GM19099 (cell line): Measurements from ENCODE around the gene LIN7A.

Experiments
- POLR2A ChIP-seq: IDR thresholded peaks from 3 replicates; pipeline ENCODE4 v1.6.1; 2011; ENCODE audit warnings: low read depth; ENCODE audit not compliant: insufficient read length; ENCODE audit errors: extremely low read depth

Gene LIN7A

DNA sequence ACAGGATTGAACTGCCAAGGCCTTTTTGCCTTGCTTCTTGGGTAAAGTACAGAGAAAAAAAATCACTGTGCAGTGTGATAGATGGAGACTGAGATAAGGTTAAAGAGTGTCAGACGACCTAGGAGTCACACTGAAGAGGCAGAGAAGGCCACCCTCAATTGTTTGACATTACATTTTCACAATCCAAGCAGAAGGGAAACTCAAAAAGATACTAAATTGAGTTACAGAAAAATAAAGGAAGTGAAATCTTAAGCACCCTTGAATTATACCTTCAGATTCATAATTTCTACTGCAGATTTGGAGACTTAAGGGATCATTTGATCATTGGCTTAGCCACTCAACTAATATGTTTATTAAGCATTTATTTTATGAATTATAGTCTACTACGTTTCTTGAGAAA, 123.9 kb downstream of the LIN7A start:
- no peak for TF ChIP-seq POLR2A

DNA sequence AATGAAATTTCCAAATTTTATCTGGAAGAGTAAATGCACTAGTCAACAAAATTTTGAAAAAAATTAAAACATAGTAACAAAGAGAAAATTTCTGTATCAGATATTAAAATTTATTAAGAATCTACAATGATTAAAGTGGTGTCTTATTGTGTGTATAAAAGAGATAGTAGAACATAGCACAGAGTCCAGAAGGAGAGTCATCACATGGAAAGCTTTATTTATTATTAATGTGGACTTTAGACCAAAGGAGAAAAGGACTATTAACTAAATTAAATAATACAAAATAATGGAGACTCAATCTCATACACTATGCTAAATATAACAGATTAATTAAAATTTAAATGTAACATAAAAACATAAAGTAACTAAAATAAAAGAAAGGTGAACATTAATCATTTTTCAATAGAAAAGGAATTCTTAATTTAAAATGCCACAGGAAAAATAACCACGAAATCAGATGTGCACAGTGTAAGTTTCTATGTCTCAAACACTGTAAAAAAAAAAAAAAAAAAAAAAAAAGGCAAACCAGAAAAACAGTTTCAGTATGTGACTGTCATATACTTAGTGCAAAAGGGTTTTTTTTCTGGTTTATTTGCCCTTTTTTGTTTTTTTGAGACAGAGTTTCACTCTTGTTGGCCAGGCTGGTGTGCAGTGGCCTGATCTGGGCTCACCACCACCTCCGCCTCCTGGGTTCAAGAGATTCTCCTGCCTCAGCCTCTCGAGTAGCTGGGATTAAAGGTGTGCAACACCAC, 125.6 kb downstream of the LIN7A start:
- TF ChIP-seq POLR2A = no peak

DNA sequence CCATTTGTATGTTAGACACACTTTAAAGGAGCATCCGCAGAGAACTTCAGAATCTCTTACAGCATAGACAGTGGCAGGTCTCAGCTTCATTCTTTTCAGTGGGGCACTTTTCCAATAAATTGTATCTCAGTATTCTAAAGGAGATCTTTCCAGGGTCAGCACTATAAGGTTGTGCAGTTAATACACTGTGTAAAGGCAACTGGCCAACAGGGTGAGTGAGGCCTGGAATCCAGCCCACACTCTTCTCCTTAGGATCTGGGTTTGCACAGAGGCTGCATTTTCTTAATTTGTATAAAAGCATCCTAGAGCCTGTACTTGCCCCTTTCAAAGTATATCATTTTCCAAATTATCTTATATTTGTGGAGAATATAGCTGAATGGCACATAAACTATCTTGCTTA, 126.9 kb downstream of the LIN7A start:
- no peak for TF ChIP-seq POLR2A

DNA sequence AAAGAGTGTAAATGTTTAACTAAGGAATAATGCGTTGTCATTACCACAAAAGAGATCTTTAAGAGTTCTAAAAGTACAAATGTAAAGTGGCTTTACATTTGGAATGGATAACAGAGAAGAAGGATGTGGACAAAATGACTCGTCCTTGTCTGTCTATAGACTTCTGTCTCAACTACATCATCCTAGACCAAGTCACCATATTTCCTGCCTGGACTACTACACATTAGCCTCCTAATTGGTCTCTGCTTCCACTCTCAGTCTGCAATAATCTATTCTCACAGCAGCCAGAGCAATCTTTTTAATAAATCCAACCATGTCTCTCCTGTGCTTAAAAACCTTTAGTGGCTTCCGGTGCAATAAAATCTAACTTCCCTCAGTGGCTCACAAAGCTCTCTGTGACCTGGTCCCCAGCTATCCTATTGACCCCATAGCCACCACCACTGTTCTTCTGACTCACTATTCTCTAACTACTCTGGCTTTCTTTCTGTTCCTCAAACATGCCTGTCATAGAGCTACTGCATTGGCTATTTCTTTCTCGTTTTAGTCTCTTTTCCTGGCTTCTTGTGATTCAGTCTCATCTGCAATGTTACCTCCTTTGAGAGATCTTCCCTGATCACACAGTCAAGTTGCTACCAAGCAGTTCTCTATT, 130.0 kb downstream of the LIN7A start:
- TF ChIP-seq POLR2A = no peak

DNA sequence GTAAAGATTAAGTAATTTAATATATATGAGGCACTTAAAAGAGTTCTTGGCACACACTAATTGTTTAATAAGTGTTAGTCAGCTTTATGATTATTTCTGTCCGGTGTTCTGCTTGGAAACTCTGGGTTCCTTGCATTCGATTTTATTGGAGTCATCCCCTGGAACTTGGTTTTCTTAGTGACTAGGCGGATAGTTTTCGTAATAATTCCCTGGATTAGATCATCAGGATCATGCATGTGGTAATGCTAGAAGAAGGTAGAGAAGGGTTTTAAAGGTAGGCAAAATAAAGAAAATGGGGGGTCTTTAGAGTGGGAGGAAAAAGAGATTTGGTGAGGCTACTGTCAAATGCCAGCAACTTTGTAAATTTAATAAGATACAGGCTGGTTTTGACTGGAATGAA, 132.6 kb downstream of the LIN7A start:
- TF ChIP-seq POLR2A = no peak

DNA sequence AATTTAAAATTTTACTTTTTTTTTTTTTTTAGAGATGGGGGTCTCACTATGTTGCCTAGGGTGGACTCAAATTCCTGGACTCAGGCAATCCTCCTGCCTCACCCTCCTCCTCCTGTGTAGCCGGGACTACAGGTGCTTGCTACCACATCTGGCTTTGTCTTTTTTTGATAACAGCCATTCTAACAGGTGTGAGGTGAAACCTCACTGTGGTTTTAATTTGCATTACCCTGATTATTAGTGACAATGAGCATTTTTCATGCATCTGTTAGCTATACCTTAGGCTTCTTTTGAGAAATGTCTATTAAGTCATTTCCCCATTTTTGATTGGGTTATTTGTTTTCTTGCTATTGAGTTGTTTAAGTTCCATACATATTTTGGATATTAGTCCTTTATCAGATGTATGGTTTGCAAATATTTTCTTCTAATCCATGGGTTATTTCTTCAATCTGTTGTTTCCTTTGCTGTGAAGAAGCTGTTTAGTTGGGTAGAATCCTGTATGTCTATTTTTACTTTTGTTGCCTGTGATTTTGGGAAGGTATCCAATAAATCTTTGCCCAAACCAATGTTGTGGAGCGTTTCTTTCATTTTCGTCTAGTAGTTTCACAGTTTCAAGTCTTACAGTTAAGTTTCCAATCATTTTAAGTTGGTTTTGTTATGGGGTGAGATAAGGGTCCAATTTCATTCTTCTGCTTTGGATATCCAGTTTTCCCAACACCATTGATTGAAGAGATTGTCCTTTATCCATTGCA, 134.9 kb downstream of the LIN7A start:
- TF ChIP-seq POLR2A = no peak

DNA sequence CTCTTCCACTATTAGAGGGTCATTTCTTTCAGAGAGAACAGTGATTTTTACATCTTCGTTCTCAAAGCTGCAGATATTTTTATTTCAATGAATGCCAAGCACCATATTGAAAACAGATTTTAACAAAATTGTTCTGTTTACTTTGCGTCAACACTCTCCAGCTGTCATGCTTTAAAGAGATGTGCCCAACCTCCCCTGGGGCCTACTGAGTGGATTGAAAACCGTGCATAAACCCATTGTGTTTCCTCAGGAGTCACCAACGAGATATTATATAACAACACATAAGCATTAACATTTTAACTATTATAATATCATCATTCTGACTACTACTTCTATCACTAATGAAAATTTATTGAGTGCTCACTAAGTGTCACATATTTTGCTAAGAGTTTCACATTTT, 139.5 kb downstream of the LIN7A start:
- TF ChIP-seq POLR2A = no peak

DNA sequence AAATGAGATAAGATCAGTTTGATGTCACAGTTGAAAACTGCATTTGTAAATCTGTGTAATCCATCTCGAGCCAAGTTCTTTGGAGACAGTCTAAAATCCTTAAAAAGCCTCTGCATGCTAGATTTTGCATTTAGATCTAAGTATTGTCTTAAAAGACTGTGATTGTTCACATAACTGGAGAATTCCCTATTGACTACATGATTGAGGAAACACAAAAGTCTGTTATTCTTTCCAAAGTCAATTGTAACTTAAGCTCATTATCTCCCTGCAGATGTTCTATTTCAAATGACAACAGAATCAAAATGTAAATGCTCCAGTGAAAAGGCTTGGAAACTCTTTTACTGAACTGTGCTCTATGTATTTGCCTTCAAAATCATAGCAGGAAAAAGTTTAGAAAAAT, 143.2 kb downstream of the LIN7A start:
- TF ChIP-seq POLR2A = no peak

DNA sequence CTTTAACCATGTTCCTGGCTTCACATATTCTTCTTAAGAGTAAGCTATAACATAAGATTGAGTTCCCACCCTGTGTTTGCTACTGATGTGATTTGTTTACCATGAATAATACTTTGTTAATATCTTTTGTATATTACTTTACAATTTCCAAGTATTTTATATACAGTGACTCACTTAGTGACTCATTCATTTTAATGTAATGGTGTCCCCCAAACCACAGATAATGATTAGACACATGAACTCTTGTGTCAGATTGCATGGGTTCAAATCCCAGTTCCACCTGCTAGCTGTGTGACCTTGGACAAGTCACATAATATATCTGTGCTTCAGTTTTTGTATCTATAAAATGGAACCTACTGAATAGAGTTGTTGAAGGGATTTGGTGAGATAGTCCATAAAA, 144.9 kb downstream of the LIN7A start:
- TF ChIP-seq POLR2A = no peak

DNA sequence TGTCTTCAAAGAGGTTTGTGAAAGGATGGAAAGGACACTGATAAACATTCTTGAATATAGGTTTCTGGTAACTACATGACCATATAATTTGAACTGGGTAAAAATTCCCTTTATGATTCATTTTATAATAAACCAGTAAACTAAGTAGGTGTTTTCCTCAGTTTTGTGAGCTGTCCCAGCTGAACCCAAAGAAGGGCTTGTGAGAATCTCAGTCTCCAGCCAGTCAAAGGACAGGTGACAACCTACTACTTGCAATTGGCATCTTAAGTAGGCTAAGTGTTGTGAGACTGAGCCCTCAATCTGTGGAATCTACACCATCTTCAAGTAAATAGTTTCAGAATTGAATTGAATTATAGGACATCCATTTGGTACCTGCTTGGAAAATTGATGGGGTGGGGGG, 145.9 kb downstream of the LIN7A start:
- TF ChIP-seq POLR2A = no peak

DNA sequence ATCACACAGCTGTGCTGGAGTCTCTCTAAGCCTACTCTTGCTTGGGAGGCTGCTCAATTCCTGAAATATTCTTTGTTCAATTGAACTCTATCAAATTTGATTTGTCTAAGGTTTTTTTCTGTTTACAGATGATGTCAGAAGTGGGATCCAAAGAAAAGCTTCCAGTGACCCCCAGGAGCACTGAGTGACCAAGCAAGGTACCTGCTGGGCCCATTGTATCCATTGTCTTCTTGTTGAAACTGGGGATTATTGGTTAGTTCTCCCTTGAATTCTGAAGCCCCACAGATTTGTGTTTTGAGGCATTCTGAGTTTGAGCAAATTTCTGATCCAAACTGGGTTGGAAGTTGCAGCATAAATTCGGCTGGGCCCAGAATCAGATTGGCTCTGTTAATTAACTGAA, 156.4 kb downstream of the LIN7A start:
- TF ChIP-seq POLR2A = no peak

DNA sequence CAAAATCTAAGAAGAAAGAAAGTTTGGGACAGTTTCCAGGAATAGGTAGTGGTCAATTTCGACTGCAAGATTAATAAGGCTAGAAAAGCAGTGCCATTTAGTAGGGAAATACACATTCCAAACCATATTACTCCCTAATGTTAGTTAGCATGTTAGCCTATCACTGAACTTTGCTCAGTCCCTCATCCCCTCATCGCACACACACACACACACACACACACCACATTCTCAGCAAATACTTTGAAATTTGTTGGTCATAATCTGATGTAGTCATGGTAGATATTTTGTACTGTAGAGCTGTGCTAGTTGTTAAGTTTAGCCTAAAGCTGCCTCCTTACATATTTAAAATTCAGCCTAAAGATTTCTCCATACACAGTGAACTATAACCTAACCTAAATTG, 157.0 kb downstream of the LIN7A start:
- no peak for TF ChIP-seq POLR2A

DNA sequence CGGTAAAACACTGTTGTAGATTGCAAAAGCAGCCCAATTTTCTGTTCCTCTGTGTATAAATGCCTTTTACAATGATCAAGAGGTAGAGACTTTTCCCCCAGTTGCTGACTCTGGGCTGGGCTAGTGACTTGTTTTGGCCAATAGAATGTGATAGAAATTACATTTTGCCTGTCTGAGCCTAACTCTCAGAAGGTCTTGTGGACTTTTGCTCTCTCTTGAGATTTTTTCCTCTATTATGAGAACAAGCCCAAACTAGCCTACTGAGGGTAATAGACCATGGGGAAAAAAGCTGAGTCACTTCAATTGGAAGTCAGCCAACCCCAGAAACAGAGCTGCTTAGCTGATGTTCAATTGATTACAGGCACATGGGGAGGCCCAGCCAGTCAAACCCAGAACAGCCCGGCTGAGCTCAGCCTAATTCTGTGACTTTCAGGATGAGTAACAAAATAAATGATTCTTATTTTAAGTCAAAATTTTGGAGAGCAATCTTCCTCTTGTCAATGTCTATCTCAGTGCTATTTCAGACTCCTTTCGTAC, 159.7 kb downstream of the LIN7A start:
- TF ChIP-seq POLR2A = peak; percentile 13

DNA sequence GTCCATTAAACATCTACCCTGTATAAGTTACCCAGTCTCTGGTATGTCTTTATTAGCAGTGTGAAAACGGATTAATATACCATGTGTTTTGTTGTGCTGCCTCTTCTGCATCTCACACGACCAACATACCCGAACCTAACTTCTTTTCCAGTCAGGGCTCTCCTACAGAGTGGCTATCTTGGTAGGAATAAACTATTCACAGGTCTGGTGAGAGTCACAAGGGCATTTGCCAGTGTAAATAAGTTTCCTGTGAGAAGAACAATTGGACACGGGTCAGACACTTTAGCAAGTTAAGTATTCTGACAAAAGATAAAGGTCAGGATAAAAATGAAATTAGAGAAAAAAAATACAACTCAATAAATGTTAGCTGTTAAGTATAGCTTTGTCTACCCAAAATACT, 160.1 kb downstream of the LIN7A start:
- no peak for TF ChIP-seq POLR2A

DNA sequence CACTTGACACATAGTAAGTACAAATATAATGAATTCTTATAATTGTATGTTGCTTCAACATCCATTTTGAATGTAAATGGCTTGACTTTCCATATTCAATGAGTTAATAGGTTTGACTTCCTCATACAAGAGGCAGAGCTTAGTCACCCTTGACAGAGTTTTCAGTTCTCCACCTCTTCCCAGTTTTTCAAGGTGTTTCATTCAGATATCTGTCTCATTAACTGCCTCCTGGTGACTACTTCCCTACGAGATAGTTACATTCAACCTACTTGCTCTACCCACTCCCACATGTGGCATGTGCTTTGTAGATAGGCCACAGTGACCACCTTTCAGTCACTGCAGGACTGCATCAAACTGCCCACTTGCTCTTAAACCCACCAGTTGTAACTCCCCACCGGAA, 161.0 kb downstream of the LIN7A start:
- TF ChIP-seq POLR2A = no peak

DNA sequence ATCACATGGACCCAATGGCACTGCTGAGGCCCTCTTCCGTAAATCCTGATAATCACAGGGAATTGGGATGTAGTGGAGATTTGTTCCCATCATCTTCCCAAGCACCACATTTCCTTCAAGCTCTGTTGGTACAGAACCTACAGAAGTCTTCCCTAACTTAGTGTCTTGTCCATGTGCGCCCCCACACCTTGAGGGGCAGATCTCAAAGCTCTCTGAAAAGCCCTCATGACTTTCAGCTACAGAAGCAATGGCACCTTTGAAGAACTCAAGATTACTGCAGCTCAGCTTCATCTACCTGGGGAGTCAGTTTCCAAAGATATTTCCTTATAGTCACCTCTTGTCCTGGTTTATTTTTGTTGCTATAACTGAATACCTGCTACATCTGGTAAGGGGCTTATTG, 166.8 kb downstream of the LIN7A start:
- no peak for TF ChIP-seq POLR2A
